H1 (cell line): ENCODE measurements around the gene LCP1. TPM values are rescaled to one million over a fixed set of nuclear protein-coding genes. Genes with fewer than 3 reads are reported as not detected.
A peak's percentile ranks its signal among the peaks of the same experiment; 100 is the strongest.

Experiments
- CTCF ChIA-PET: fragments of 300-600 bp; sonication (Branson Sonifier 250); formaldehyde crosslinking; loops from one replicate; lab custom pipeline; 2021; ENCODE audit not compliant: partially characterized antibody; lab: Charles Lee
- POLR2A ChIA-PET: fragments of 300-600 bp; sonication (Branson Sonifier 250); formaldehyde crosslinking; loops from one replicate; lab custom pipeline; 2021; ENCODE audit warnings: inconsistent platforms; ENCODE audit not compliant: partially characterized antibody; lab: Charles Lee
- DNase-seq, 2 experiments: peaks; one replicate each; pipeline versions ENCODE4 v3.0.0 to v3.0.0-alpha.2; 2010 to 2022; ENCODE audit warnings: low spot score in 2 of 2, low read depth in 1 of 2, mixed read lengths in 1 of 2
- FAIRE-seq: peaks from 2 replicates; lab custom pipeline; 2011; peaks lifted over from hg19 to GRCh38; lab: Jason Lieb, UNC
- H2AFZ ChIP-seq: 2 replicates; pipeline ENCODE4 v1.8.1; 2012; ENCODE audit warnings: low read length, inconsistent platforms
- H2AK5ac ChIP-seq: 2 replicates; pipeline ENCODE4 v1.6.1; 2013; ENCODE audit warnings: low read depth, low read length
- H2BK120ac ChIP-seq: replicated peaks from 2 replicates; pipeline ENCODE3; 2013; ENCODE audit warnings: low read depth, low read length, inconsistent platforms
- H2BK12ac ChIP-seq: 2 replicates; pipeline ENCODE4 v1.6.1; 2013; ENCODE audit warnings: low read depth, low read length
- H2BK15ac ChIP-seq: 2 replicates; pipeline ENCODE4 v1.6.1; 2013; ENCODE audit warnings: low read length
- H2BK20ac ChIP-seq: 2 replicates; pipeline ENCODE4 v1.6.1; 2013; ENCODE audit warnings: low read length
- H2BK5ac ChIP-seq: 2 replicates; pipeline ENCODE4 v1.6.1; 2013; ENCODE audit warnings: low read depth, low read length
- H3K14ac ChIP-seq: 2 replicates; pipeline ENCODE4 v1.6.1; 2013; ENCODE audit warnings: inconsistent platforms; ENCODE audit not compliant: insufficient read length
- H3K18ac ChIP-seq: 2 replicates; pipeline ENCODE4 v1.6.1; 2013; ENCODE audit warnings: low read length; ENCODE audit errors: extremely low read depth
- H3K23ac ChIP-seq: 2 replicates; pipeline ENCODE4 v1.6.1; 2013; ENCODE audit warnings: inconsistent platforms; ENCODE audit not compliant: insufficient read length
- H3K23me2 ChIP-seq: 2 replicates; pipeline ENCODE4 v1.6.1; 2013; ENCODE audit warnings: low read depth, low read length
- H3K27ac ChIP-seq: 2 replicates; pipeline ENCODE4 v1.6.1; 2011; ENCODE audit warnings: low read depth, low read length, inconsistent platforms
- H3K27me3 ChIP-seq, 4 experiments: replicated peaks in 1 of 4; 1 replicate in 1 of 4; 2 replicates in 3 of 4; pipeline versions ENCODE4 v1.6.1 to v1.8.1; 2011 to 2013; ENCODE audit warnings: low read length in 3 of 4, mild to moderate bottlenecking in 3 of 4, inconsistent platforms in 2 of 4, mixed read lengths in 2 of 4, moderate library complexity in 1 of 4; ENCODE audit not compliant: control insufficient read depth in 3 of 4, insufficient read depth in 3 of 4; ENCODE audit errors: extremely low read depth in 1 of 4
- H3K36me3 ChIP-seq, 4 experiments: 2 replicates each; pipeline versions ENCODE4 v1.6.1 to v1.8.1; 2011 to 2013; ENCODE audit warnings: mild to moderate bottlenecking in 4 of 4, low read length in 3 of 4, moderate library complexity in 2 of 4, control low read depth in 1 of 4, inconsistent platforms in 1 of 4; ENCODE audit not compliant: insufficient read depth in 4 of 4, control insufficient read depth in 2 of 4
- H3K4ac ChIP-seq: replicated peaks from 2 replicates; pipeline ENCODE3; 2013; ENCODE audit warnings: low read length, low read depth, mixed read lengths, inconsistent platforms; ENCODE audit not compliant: insufficient read length
- H3K4me1 ChIP-seq, 4 experiments: replicated peaks in 1 of 4; 1 replicate in 1 of 4; 2 replicates in 3 of 4; pipeline versions ENCODE4 v1.6.1 to v1.8.1; 2011 to 2013; ENCODE audit warnings: low read length in 3 of 4, inconsistent platforms in 2 of 4, mixed read lengths in 1 of 4; ENCODE audit not compliant: insufficient read depth in 4 of 4, control insufficient read depth in 3 of 4
- H3K4me2 ChIP-seq, 2 experiments: 2 replicates each; pipeline versions ENCODE4 v1.6.1 to v1.8.1; 2011 to 2013; ENCODE audit warnings: low read depth in 2 of 2, low read length in 2 of 2, control low read depth in 1 of 2, inconsistent platforms in 1 of 2, mild to moderate bottlenecking in 1 of 2; ENCODE audit not compliant: insufficient read depth in 1 of 2
- H3K4me3 ChIP-seq, 4 experiments: fragments of 200-600, 300-600 bp in 1 of 4; sonication (generic), shearing (Covaris generic), sonication (Bioruptor Twin) in 1 of 4; 2 replicates each; pipeline versions ENCODE4 v1.5.1 to v1.8.1; 2011 to 2016; ENCODE audit warnings: low read length in 4 of 4, low read depth in 3 of 4, control low read depth in 2 of 4, inconsistent platforms in 2 of 4, mild to moderate bottlenecking in 2 of 4, mixed read lengths in 1 of 4, moderate library complexity in 1 of 4; ENCODE audit not compliant: insufficient read depth in 2 of 4; ENCODE audit errors: extremely low read depth in 1 of 4
- H3K56ac ChIP-seq: replicated peaks from 2 replicates; pipeline ENCODE3; 2013; ENCODE audit warnings: low read depth, mild to moderate bottlenecking, mixed read lengths, low read length, inconsistent platforms; ENCODE audit not compliant: insufficient read length
- H3K79me1 ChIP-seq: 2 replicates; pipeline ENCODE4 v1.6.1; 2013; ENCODE audit warnings: low read depth, low read length, control low read depth
- H3K79me2 ChIP-seq, 2 experiments: 2 replicates each; pipeline versions ENCODE4 v1.6.1 to v1.8.1; 2012 to 2013; ENCODE audit warnings: low read length in 2 of 2, mild to moderate bottlenecking in 2 of 2, inconsistent platforms in 1 of 2; ENCODE audit not compliant: insufficient read depth in 2 of 2, control insufficient read depth in 1 of 2
- H3K9ac ChIP-seq, 4 experiments: replicated peaks in 1 of 4; 1 replicate in 1 of 4; 2 replicates in 3 of 4; pipeline versions ENCODE4 v1.6.1 to v1.8.1; 2011 to 2013; ENCODE audit warnings: low read depth in 3 of 4, low read length in 3 of 4, control low read depth in 2 of 4, mild to moderate bottlenecking in 2 of 4, moderate library complexity in 2 of 4, inconsistent platforms in 1 of 4; ENCODE audit errors: extremely low read depth in 1 of 4
- H3K9me3 ChIP-seq, 2 experiments: 2 replicates each; pipeline versions ENCODE4 v1.6.1 to v1.8.1; 2012 to 2013; ENCODE audit warnings: mild to moderate bottlenecking in 2 of 2, moderate library complexity in 2 of 2, control low read depth in 1 of 2, inconsistent platforms in 1 of 2, low read depth in 1 of 2, low read length in 1 of 2, mixed read lengths in 1 of 2; ENCODE audit not compliant: insufficient read depth in 2 of 2
- H4K20me1 ChIP-seq, 2 experiments: replicated peaks in 1 of 2; 2 replicates each; pipeline versions ENCODE3 to v1.8.1; 2011 to 2013; ENCODE audit warnings: inconsistent platforms in 2 of 2, low read length in 2 of 2, mild to moderate bottlenecking in 1 of 2; ENCODE audit not compliant: insufficient read depth in 2 of 2, control insufficient read depth in 1 of 2
- H4K5ac ChIP-seq: 2 replicates; pipeline ENCODE4 v1.6.1; 2013; ENCODE audit warnings: low read length, low read depth, mixed read lengths, inconsistent platforms; ENCODE audit not compliant: insufficient read length
- H4K8ac ChIP-seq: 2 replicates; pipeline ENCODE4 v1.8.0; 2013; ENCODE audit warnings: mild to moderate bottlenecking, moderate library complexity, low read length, inconsistent platforms; ENCODE audit not compliant: insufficient read depth; ENCODE audit errors: extremely low read depth
- H4K91ac ChIP-seq: replicated peaks from 2 replicates; pipeline ENCODE3; 2013; ENCODE audit warnings: low read length, mixed read lengths, inconsistent platforms; ENCODE audit not compliant: insufficient read length
- BCL11A ChIP-seq, 2 experiments: IDR thresholded peaks; one replicate each; pipeline ENCODE4 v1.6.1; 2011; ENCODE audit warnings: low read depth in 2 of 2, low read length in 2 of 2, mild to moderate bottlenecking in 2 of 2
- CBX5 ChIP-seq: fragments of 300-800, 300-1000 bp; sonication (generic); IDR thresholded peaks from 2 replicates; pipeline ENCODE4 v1.7.1; 2016; ENCODE audit warnings: antibody characterized with exemption, low read length, low read depth
- CHD1 ChIP-seq: IDR thresholded peaks from 2 replicates; pipeline ENCODE4 v1.6.1; 2012; ENCODE audit warnings: low read depth, low read length, improper control_type of control experiment
- JUN ChIP-seq: IDR thresholded peaks from 2 replicates; pipeline ENCODE4 v1.6.1; 2011; ENCODE audit warnings: low read depth, mild to moderate bottlenecking, improper control_type of control experiment, low read length
- RNF2 ChIP-seq: fragments of 200-900, 300-1000 bp; sonication (generic); IDR thresholded peaks from 2 replicates; pipeline ENCODE4 v1.7.1; 2016; ENCODE audit warnings: borderline replicate concordance, low read depth, mild to moderate bottlenecking, antibody characterized with exemption, low read length; ENCODE audit not compliant: poor library complexity, severe bottlenecking; ENCODE audit errors: missing control alignments
- SIRT6 ChIP-seq: IDR thresholded peaks from one replicate; pipeline ENCODE4 v1.7.1; 2012; ENCODE audit warnings: low read length, inconsistent platforms
- SP1 ChIP-seq: IDR thresholded peaks from 2 replicates; pipeline ENCODE4 v1.6.1; 2011; ENCODE audit warnings: low read depth, low read length
- TEAD4 ChIP-seq: IDR thresholded peaks from 2 replicates; pipeline ENCODE4 v1.6.1; 2012; ENCODE audit warnings: low read depth, low read length, inconsistent platforms, mixed read lengths
- WGBS, 2 experiments: shearing (Covaris generic) in 1 of 2; methylation state at CpG; one replicate each; pipeline versions ENCODE4 v1.1.6 to v1.1.7; 2013 to 2015; ENCODE audit warnings: low lambda C conversion rate in 2 of 2, mixed read lengths in 2 of 2, inconsistent platforms in 1 of 2, low coverage in 1 of 2, missing lambda C conversion rate in 1 of 2; ENCODE audit not compliant: insufficient replicate concordance in 2 of 2, insufficient coverage in 1 of 2, insufficient read length in 1 of 2; ENCODE audit errors: extremely low coverage in 1 of 2, missing lambda C conversion rate in 1 of 2; 5-methylcytosine and 5-hydroxymethylcytosine counted together
- polyA plus RNA-seq, 7 experiments: library from polyadenylated mRNA; depleted of rRNA in 3 of 7; stranded (reverse) in 5 of 7; unstranded in 2 of 7; fragments of >200 nt in 5 of 7; fragments of 200-250 nt in 2 of 7; gene quantifications; 1 replicate in 5 of 7; 2 replicates in 1 of 7; 4 replicates in 1 of 7; pipeline versions ENCODE4 v1.2.1 to v1.2.3, GENCODE V29; 2011 to 2013; ENCODE audit warnings: missing spikeins in 2 of 7, mixed read lengths in 2 of 7
- total RNA-seq: library from RNA; stranded (reverse); fragmentation: NEBNext Ultra II Directional; extraction: Animal tissue kit (Norgen Biotek cat#: 25700); gene quantifications from 2 replicates; pipeline ENCODE4 v1.2.1, GENCODE V29; 2021
- TF ChIP-seq, protein P1 (sequence below): IDR thresholded peaks from 2 replicates; pipeline ENCODE4 v1.6.1; 2012; ENCODE audit warnings: low read length, inconsistent platforms
- TF ChIP-seq, protein P2 (sequence below): IDR thresholded peaks from 2 replicates; pipeline ENCODE4 v1.6.1; 2011; ENCODE audit warnings: low read length, improper control_type of control experiment

The LCP1 gene
- total and polyA plus RNA-seq, 2 of the 8 experiments (the other 6 are each of a cell fraction or from before 2014, with no cell fraction given) = 0.65 to 4.3 TPM

DNA sequence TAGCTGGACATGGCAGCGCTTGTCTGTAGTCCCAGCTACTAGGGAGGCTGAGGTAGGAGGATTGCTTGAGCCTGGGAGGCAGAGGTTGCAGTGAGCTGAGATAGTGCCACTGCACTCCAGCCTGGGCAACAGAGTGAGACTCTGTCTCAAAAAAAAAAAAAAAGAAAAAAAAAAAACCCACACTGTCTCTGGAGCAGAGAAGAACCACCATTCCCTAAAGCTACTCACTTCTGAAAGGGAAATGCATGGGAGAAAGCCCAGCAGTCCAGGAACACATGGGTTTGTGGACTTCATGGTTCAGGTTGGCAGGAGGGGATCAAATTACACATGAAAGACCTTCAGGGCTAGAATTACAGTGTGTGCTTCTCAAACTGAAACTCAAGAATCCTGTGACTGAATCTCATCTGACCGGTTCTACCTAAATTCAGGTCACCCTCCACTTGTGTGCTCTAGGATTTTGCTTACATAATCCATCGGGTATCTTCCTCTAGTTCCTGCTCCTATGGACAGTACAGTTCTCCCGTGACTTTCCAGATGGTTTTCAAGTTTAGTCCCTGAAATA is 46.9 kb downstream of the LCP1 start:
- ChIA-PET POLR2A (no interaction called here), CTCF (interaction anchor here (0.7 to 3.5 kb wide), 6 partner anchors 9 to 256 kb away, joined by 3 to 21 read pairs (median 3); no protein-coding TSS in a partner anchor)
- Histone ChIP-seq H2BK15ac (no peak overlapping the region), H2BK20ac (no peak overlapping the region), H3K56ac (no peak overlapping the region), H3K18ac (no peak overlapping the region), H4K20me1 (no peaks in the 10 kb centered on the region), H3K27me3 (no peaks in the 10 kb centered on the region), H2AFZ (peak overlapping the region; percentile 86; the same call in 1 of the 2 replicates), H2BK120ac (no peak overlapping the region), H4K8ac (no peak overlapping the region), H2BK5ac (no peak overlapping the region), H3K14ac (no peak overlapping the region), H2BK12ac (no peak overlapping the region), H3K27ac (0 out of 2 replicates have a peak overlapping the region, but pooled peaks have one; percentile 9), H3K9ac (no peak overlapping the region), H4K91ac (no peak overlapping the region), H3K79me1 (no peaks in the 10 kb centered on the region), H3K79me2 (no peaks in the 10 kb centered on the region), H3K4me2 (peak overlapping the region; percentile 30 to 38; a peak in 2 of 4 replicates), H2AK5ac (no peak overlapping the region), H3K23me2 (no peaks in the 10 kb centered on the region), H3K36me3 (no peaks in the 10 kb centered on the region), H4K5ac (no peak overlapping the region), H3K4me1 (peaks cover 0 to 4% (median 2%) of the 10 kb centered on the region in 4 experiments; a peak in 2 of 7 replicates), H3K23ac (no peak overlapping the region), H3K4me3 (no peak overlapping the region; a peak in 1 of 8 replicates), H3K4ac (no peak overlapping the region), H3K9me3 (no peaks in the 10 kb centered on the region)
- FAIRE-seq (peak; percentile 63), DNase-seq (no peak)
- 75% methylated on average over 4 of the region's 4 CpGs; no CpG with 5 or more reads in 1 of the 2 experiments for WGBS, 2 experiments
- TF ChIP-seq, protein P1, sequence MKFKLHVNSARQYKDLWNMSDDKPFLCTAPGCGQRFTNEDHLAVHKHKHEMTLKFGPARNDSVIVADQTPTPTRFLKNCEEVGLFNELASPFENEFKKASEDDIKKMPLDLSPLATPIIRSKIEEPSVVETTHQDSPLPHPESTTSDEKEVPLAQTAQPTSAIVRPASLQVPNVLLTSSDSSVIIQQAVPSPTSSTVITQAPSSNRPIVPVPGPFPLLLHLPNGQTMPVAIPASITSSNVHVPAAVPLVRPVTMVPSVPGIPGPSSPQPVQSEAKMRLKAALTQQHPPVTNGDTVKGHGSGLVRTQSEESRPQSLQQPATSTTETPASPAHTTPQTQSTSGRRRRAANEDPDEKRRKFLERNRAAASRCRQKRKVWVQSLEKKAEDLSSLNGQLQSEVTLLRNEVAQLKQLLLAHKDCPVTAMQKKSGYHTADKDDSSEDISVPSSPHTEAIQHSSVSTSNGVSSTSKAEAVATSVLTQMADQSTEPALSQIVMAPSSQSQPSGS = no peak
- TF ChIP-seq CHD1 (no peak), JUN (no peak), TEAD4 (no peak), SP1 (peak; percentile 66; the same call in 1 of the 2 replicates), RNF2 (no peak), SIRT6 (no peak), BCL11A (IDR thresholded peaks at IDR 0.05; ENCODE audit: low read depth in 2 of 2, low read length in 2 of 2) (no peak), CBX5 (no peak)
- TF ChIP-seq, protein P2, sequence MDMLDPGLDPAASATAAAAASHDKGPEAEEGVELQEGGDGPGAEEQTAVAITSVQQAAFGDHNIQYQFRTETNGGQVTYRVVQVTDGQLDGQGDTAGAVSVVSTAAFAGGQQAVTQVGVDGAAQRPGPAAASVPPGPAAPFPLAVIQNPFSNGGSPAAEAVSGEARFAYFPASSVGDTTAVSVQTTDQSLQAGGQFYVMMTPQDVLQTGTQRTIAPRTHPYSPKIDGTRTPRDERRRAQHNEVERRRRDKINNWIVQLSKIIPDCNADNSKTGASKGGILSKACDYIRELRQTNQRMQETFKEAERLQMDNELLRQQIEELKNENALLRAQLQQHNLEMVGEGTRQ = no peak
